GM21515 (cell line): ENCODE results near the gene TIMM17A.

Source experiments
- ATAC-seq: cut with Tn5 transposase; IDR thresholded peaks from one replicate; pipeline ENCODE4 v1.9.1; 2021; ENCODE audit not compliant: unreplicated experiment

The TIMM17A gene

GRCh38 chr1:201955009-201955728, at the start of gene TIMM17A:
Gene TIMM17A (plus strand): TSS chr1:201955503. CDS start chr1:201955527, 24 bp downstream.
- ATAC-seq = peak; percentile 99

- ATAC-seq = no peak
Measured at GRCh38 chr1:201906336-201906735, 49.0 kb upstream of the TIMM17A start.

- ATAC-seq = no peak
Measured at GRCh38 chr1:201907621-201908020, 47.7 kb upstream of the TIMM17A start.

GRCh38 chr1:201911826-201912571, 43.3 kb upstream of the TIMM17A start:
- ATAC-seq = no peak

- no peak for ATAC-seq
Measured at GRCh38 chr1:201912832-201913231, 42.5 kb upstream of the TIMM17A start.

GRCh38 chr1:201914456-201915235, 40.7 kb upstream of the TIMM17A start:
- no peak for ATAC-seq

- ATAC-seq = no peak
Measured at GRCh38 chr1:201916649-201917249, 38.6 kb upstream of the TIMM17A start.

- no peak for ATAC-seq
Measured at GRCh38 chr1:201917362-201918033, 37.8 kb upstream of the TIMM17A start.

GRCh38 chr1:201918343-201918742, 37.0 kb upstream of the TIMM17A start:
- no peak for ATAC-seq

- no peak for ATAC-seq
Measured at GRCh38 chr1:201921952-201922558, 33.2 kb upstream of the TIMM17A start.

GRCh38 chr1:201925301-201925567, 30.1 kb upstream of the TIMM17A start:
- ATAC-seq = no peak

- ATAC-seq = no peak
Measured at GRCh38 chr1:201925981-201926645, 29.2 kb upstream of the TIMM17A start.

GRCh38 chr1:201928266-201928665, 27.0 kb upstream of the TIMM17A start:
- no peak for ATAC-seq

- ATAC-seq = no peak
Measured at GRCh38 chr1:201930137-201930536, 25.2 kb upstream of the TIMM17A start.

GRCh38 chr1:201930803-201931202, 24.5 kb upstream of the TIMM17A start:
- ATAC-seq = no peak

- no peak for ATAC-seq
Measured at GRCh38 chr1:201933840-201934430, 21.4 kb upstream of the TIMM17A start.

GRCh38 chr1:201937624-201938213, 17.6 kb upstream of the TIMM17A start:
- no peak for ATAC-seq

- no peak for ATAC-seq
Measured at GRCh38 chr1:201938440-201939035, 16.8 kb upstream of the TIMM17A start.

GRCh38 chr1:201939148-201939547, 16.2 kb upstream of the TIMM17A start:
- ATAC-seq = no peak
